ENCODE results near the gene ADAM33.

DNA sequence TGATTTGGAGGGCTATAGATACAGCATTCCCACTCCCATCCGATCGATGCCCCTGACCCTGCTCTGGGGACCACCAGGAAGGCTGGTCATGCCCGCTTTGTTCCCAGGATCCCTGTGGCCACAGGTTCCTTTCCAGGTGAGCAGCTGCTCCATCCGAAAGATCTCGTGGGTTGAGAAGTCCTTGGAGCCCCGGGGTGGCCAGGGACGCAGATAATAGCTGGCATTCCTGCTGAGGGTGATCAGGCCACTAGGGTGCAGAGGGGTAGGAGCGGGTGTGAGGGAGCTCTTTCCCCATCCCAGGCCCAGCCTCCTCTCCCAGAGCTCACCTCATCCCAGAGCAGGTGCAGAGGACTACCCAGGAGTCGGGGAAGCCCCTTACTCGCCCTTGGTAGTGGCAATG, 7.4 kb downstream of the ADAM33 start:
- TF ChIP-seq POLR2A (IDR thresholded peaks at IDR 0.05) (no peak), POLR2AphosphoS5 (IDR thresholded peaks at IDR 0.05) (no peak), EP300 (IDR thresholded peaks at IDR 0.05) (no peak)
- TF ChIP-seq, protein P1, sequence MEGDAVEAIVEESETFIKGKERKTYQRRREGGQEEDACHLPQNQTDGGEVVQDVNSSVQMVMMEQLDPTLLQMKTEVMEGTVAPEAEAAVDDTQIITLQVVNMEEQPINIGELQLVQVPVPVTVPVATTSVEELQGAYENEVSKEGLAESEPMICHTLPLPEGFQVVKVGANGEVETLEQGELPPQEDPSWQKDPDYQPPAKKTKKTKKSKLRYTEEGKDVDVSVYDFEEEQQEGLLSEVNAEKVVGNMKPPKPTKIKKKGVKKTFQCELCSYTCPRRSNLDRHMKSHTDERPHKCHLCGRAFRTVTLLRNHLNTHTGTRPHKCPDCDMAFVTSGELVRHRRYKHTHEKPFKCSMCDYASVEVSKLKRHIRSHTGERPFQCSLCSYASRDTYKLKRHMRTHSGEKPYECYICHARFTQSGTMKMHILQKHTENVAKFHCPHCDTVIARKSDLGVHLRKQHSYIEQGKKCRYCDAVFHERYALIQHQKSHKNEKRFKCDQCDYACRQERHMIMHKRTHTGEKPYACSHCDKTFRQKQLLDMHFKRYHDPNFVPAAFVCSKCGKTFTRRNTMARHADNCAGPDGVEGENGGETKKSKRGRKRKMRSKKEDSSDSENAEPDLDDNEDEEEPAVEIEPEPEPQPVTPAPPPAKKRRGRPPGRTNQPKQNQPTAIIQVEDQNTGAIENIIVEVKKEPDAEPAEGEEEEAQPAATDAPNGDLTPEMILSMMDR (IDR thresholded peaks at IDR 0.05): no peak
